Neural crest cell (in vitro differentiated cells): ENCODE data around the gene FASTKD3. TPM values are rescaled to one million over a fixed set of nuclear protein-coding genes. Genes with fewer than 3 reads are reported as not detected.
A peak's percentile ranks its signal among the peaks of the same experiment; 100 is the strongest.

ENCODE experiments used
- DNase-seq: peaks from one replicate; pipeline ENCODE4 v3.0.0; 2021; ENCODE audit warnings: low read depth, mixed read lengths, low spot score
- H3K27ac Mint-ChIP-seq: one replicate; pipeline ENCODE4 v1.8.0; 2021; ENCODE audit warnings: mild to moderate bottlenecking, mixed read lengths; ENCODE audit not compliant: unreplicated experiment
- H3K27me3 Mint-ChIP-seq: 2 replicates; pipeline ENCODE4 v1.8.0; 2021; ENCODE audit warnings: low read depth, mild to moderate bottlenecking, mixed read lengths
- H3K36me3 Mint-ChIP-seq: 2 replicates; pipeline ENCODE4 v1.8.0; 2021; ENCODE audit warnings: low read depth, mild to moderate bottlenecking, mixed read lengths
- H3K4me1 Mint-ChIP-seq: 2 replicates; pipeline ENCODE4 v1.8.0; 2021; ENCODE audit warnings: mixed read lengths
- H3K4me3 Mint-ChIP-seq: one replicate; pipeline ENCODE4 v1.8.0; 2021; ENCODE audit warnings: mild to moderate bottlenecking, mixed read lengths
- H3K9me3 Mint-ChIP-seq: 2 replicates; pipeline ENCODE4 v1.8.0; 2021; ENCODE audit warnings: mixed read lengths
- total RNA-seq: library from RNA; stranded (reverse); gene quantifications from 2 replicates; pipeline ENCODE4 v1.2.1, GENCODE V29; 2021
- TF ChIP-seq, protein P1 (sequence below): fragments of 200-600 bp; sonication (generic); conservative IDR thresholded peaks from 2 replicates; pipeline ENCODE4 v1.5.0; 2021; ENCODE audit warnings: antibody characterized with exemption, mild to moderate bottlenecking

Gene FASTKD3
- total RNA-seq, 1 donor from 2014 or later: 12.2 TPM

GRCh38 chr5:7852988-7853387 is 15.8 kb downstream of the FASTKD3 start:
- TF ChIP-seq, protein P1, sequence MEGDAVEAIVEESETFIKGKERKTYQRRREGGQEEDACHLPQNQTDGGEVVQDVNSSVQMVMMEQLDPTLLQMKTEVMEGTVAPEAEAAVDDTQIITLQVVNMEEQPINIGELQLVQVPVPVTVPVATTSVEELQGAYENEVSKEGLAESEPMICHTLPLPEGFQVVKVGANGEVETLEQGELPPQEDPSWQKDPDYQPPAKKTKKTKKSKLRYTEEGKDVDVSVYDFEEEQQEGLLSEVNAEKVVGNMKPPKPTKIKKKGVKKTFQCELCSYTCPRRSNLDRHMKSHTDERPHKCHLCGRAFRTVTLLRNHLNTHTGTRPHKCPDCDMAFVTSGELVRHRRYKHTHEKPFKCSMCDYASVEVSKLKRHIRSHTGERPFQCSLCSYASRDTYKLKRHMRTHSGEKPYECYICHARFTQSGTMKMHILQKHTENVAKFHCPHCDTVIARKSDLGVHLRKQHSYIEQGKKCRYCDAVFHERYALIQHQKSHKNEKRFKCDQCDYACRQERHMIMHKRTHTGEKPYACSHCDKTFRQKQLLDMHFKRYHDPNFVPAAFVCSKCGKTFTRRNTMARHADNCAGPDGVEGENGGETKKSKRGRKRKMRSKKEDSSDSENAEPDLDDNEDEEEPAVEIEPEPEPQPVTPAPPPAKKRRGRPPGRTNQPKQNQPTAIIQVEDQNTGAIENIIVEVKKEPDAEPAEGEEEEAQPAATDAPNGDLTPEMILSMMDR: no peak
- H3K4me1 Mint-ChIP-seq: peaks cover 8% of the 10 kb centered on the region
- no peak overlapping the region for H3K27ac Mint-ChIP-seq
- H3K4me3 Mint-ChIP-seq: peak overlapping the region; percentile 17
- H3K9me3 Mint-ChIP-seq: no peaks in the 10 kb centered on the region
- H3K36me3 Mint-ChIP-seq: peaks cover 2% of the 10 kb centered on the region
- no peak for DNase-seq
- H3K27me3 Mint-ChIP-seq: peaks cover 12% of the 10 kb centered on the region

DNA sequence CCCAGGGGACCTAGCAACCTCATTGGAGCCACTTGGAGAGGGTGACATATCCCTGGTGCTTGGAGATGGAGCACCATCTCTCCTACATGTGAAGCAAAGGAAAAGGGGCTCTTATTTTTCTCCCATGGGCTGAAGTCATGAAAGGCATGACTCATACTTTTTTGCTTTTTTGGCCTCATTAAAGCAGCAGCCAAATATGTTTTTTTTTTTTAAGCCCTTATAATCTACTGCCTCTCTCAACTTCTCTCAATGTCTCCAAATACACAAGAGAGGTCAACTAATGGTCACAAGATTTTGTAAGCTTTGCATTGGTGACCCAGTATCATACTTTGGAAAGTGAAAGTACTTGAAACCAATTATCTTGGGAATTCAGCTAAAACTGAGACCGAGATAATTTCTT is 16.3 kb downstream of the FASTKD3 start:
- Mint-ChIP-seq H3K27ac (no peak overlapping the region), H3K36me3 (peaks cover 2% of the 10 kb centered on the region), H3K4me3 (peak overlapping the region; percentile 90), H3K4me1 (peaks cover 8% of the 10 kb centered on the region), H3K9me3 (no peaks in the 10 kb centered on the region), H3K27me3 (peaks cover 12% of the 10 kb centered on the region)
- no peak for DNase-seq
- TF ChIP-seq, protein P1: no peak

DNA sequence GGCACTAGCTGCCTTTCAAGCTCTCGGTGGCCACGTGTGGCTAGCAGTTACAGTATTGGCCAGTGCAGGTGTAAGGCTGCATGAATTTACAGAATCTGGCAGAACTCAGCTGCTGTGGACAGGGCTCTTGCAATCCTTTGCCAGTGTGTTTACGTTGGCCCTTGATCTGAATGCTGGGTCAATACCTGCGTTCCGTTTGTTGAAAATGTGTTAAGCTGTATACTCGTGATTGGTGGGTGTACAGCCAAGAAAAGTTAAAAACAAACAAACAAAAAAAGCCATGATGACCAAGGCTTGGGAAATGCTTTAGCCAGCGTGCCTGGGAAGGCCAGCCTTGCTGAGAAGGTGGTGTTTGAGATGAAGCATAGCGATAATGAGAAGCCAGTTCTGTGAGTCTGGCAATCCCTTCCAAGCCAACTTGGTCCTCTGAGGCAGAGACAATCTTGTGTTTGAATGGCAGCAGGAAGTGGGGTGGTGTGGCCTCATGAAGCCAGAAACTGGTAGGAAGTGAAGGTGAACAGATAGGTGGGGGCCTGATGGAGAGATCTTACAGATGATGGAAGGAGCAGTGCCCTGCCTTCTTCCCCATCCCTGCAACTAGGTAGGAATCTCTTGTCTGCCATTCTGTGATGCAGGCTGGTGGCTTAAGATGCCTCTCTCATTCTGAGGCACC is 17.1 kb downstream of the FASTKD3 start:
- DNase-seq: no peak
- TF ChIP-seq, protein P1: no peak
- Mint-ChIP-seq H3K4me3 (peak overlapping the region; percentile 90), H3K4me1 (peaks cover 8% of the 10 kb centered on the region), H3K9me3 (no peaks in the 10 kb centered on the region), H3K27me3 (peaks cover 15% of the 10 kb centered on the region), H3K27ac (no peak overlapping the region), H3K36me3 (peaks cover 2% of the 10 kb centered on the region)

DNA sequence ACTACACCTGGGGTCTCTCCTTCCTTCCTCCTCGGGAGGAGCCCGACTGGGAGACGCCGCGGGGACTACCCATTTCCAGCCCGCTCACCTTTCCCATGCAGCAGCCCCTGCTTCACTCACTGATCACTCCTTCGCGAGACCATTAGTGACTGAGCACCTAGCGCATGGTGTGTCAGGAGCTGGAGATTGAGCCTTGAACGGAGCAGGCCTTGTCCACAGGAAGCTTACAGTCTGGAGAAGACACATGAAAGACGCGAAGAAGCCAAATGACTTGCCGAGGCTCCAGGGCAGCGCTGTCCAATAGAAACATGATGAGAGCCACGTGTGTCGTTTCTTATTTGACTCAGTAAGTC is 17.6 kb downstream of the FASTKD3 start:
- Mint-ChIP-seq H3K27me3 (peaks cover 16% of the 10 kb centered on the region), H3K9me3 (no peaks in the 10 kb centered on the region), H3K27ac (no peak overlapping the region), H3K4me1 (peaks cover 8% of the 10 kb centered on the region), H3K4me3 (peak overlapping the region; percentile 90), H3K36me3 (peaks cover 2% of the 10 kb centered on the region)
- TF ChIP-seq, protein P1: no peak
- no peak for DNase-seq

DNA sequence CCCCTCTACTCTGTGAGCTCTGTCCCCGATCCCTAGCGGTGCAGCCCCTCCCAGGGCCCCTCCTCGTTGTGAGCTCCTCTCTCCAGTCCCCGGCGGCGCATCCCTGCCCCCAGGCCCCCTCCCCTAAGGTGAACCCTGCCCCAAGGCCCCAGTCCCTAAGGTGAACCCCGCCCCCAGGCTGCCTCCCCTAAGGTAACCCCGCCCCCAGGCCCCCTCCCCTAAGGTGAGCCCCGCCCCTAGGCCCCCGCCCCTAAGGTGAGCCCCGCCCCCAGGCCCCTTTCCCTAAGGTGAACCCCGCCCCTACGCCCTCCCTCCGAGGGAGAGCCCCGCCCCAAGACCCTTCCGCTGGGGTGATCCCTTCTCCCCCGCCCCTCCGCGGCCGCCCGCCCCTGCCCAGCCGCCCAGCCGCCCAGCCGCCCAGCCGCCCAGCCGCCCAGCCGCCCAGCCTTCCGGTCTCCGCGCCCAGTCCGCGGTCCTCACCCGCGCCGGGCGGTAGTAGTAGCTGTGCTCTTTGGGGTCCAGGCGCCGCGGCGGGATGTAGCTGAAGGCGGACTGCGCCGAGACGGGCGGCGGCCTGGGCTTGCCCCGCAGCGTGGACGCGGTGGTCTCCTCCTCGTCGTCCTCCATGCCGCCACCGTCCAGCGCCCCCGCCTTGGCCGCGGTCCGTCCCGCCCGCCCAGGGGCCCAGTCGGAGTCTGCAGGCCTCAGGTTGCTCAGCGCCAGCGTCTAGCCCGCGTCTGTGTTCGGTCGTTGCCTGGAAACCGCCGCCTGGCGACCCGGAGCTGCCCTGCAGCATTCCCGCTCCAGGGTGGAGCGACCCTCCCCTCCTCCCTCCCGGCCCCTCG is 18.2 kb downstream of the FASTKD3 start, which contains the start of gene CFAP90:
Gene CFAP90 (minus strand): TSS at position 739 of the 845 bp plus-strand sequence. CDS start 112 bp downstream, at position 627.
- Mint-ChIP-seq H3K27ac (peak within 1 kb of the TSS; percentile 27), H3K36me3 (peaks cover 2% of the 10 kb centered on the region)
- TF ChIP-seq, protein P1: peak; percentile 59

More for the DNA sequence above, 18.2 kb downstream of the FASTKD3 start, which contains the start of gene CFAP90:
- Mint-ChIP-seq H3K27me3 (peaks cover 17% of the 10 kb centered on the region), H3K9me3 (no peaks in the 10 kb centered on the region), H3K4me1 (peaks cover 8% of the 10 kb centered on the region), H3K4me3 (peak within 1 kb of the TSS; percentile 94)
- peak; percentile 65 for DNase-seq
